Eye (tissue), 1 donor: ENCODE results near the gene NOTCH2.
A peak's percentile ranks its signal among the peaks of the same experiment; 100 is the strongest.

ENCODE experiments used
- DNase-seq: peaks from one replicate; pipeline ENCODE4 v3.0.0-alpha.2; 2015

NOTCH2 gene

DNA sequence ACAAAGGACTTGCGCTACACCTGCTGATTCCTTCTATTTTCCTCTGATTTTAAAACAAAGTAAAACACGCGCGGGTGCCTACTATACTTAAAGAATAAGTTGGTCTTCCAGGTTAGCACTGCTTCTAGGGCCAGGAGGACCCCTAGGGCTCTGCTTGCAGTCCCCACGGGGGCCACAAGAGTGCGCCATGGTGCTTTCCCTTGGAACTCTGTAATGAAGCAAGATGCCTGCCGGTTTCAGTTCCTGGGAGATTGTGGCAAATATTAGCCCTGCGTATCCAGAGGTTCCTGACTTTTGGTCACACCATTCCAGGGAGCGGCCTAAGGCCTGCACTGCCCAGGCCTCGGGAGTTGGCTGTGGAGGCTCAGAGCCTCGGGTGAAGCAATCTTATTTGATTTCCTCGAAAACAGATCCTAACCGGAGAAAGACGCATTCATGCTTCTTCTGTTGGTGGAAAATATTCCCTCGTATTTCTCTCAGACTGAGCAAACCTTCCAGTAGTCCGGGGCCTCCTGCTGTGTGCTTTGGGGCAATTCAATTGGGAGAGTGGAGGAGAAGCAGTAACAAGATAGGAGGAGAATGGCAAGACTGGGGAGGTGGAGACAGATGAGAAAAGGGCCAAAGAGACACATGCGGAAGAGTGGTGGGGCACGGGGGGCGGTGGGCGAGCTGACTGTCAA, 198.4 kb downstream of the NOTCH2 start:
- DNase-seq = peak; percentile 89

GRCh38 chr1:119869995-119870394, 199.5 kb downstream of the NOTCH2 start:
- no peak for DNase-seq

- no peak for DNase-seq
Measured at GRCh38 chr1:119868176-119868575, 201.3 kb downstream of the NOTCH2 start.

- no peak for DNase-seq
Measured at GRCh38 chr1:119866451-119866850, 203.0 kb downstream of the NOTCH2 start.

DNA sequence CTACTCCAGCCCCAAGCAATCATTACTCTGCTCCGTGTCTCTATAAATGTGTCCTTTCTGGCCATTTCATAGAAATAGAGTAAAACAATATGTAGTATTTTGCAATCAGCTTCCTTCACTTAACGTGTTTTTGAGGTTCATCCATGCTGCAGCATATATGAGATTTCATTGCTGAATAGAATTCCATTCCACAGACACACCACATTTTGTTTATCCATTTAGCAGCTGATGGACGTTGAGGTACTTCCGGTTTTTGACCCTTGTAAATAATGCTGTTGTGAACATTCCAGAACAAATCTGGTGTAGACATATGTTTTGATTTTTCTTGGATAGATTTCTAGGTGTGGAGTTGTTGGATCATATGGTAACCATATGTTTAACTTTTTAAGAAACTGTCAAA, 203.8 kb downstream of the NOTCH2 start:
- DNase-seq = no peak

- no peak for DNase-seq
Measured at GRCh38 chr1:119862276-119862675, 207.2 kb downstream of the NOTCH2 start.
